HG03460 (cell line): ENCODE measurements around the gene CTIF.

ENCODE experiments used
- ATAC-seq: cut with Tn5 transposase; IDR thresholded peaks from one replicate; pipeline ENCODE4 v1.9.1; 2021; ENCODE audit not compliant: unreplicated experiment

CTIF gene

DNA sequence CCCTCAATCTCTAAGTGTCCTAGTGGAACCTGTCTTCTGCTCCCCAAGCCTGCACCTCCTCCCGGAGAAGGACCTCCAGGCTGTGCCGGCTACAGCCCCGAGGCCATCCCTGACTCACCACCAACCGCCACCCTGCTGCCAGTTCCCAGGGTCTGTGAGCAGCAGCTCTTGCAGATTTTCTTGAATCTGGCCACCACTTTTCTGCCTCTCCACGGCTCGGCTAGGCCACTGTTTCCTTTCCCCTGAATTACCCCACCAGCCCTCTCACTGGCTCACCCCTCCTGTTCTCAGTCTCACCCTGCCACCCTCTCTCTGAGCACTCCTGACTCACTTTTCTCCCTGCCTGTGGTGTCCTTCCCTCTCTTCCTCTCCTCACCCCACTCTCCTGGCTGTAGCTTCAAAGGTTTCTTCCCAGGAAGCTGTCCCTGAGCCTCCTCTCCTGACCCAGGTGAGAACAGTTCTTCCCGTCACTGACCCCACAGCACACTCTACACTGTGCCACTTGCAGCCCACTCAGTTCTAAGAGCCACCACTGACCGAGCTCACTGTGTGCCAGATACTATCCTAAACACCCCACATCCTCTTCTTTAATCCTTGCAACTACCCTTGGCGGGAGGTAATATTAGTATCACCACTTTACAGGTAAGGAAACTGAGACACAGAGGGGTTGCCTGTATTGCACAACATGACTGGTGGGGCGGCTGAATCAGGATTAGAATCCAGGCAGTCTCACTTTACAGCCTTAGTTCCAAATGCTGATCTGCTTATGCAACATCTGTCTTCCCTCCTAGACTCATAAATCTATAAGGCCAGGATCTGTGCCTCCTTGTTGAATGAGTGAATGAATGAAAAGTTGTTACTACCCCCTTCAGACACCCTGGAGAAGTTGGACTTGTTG, 300.3 kb downstream of the CTIF start:
- ATAC-seq: no peak

- ATAC-seq: no peak
Measured at GRCh38 chr18:48839819-48840490, 301.1 kb downstream of the CTIF start.

DNA sequence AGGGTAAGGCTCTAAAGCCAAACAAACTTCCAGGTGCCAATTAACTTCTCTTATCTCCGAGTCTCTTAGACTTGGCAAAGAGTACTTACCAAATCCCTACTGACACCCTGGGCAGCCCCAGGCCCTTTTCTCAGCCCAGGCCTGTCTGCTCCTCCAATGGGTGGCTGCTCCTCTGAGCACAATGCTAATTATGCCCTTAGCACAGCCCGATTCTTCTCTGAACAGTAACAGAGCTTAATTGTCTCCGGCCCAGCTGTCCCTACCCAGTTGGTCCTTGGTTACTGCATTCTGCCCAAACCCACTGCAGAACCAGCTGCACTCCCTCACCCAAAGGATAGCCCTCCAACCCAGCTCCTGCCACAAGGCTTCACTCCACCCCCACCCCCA, 301.7 kb downstream of the CTIF start:
- no peak for ATAC-seq

DNA sequence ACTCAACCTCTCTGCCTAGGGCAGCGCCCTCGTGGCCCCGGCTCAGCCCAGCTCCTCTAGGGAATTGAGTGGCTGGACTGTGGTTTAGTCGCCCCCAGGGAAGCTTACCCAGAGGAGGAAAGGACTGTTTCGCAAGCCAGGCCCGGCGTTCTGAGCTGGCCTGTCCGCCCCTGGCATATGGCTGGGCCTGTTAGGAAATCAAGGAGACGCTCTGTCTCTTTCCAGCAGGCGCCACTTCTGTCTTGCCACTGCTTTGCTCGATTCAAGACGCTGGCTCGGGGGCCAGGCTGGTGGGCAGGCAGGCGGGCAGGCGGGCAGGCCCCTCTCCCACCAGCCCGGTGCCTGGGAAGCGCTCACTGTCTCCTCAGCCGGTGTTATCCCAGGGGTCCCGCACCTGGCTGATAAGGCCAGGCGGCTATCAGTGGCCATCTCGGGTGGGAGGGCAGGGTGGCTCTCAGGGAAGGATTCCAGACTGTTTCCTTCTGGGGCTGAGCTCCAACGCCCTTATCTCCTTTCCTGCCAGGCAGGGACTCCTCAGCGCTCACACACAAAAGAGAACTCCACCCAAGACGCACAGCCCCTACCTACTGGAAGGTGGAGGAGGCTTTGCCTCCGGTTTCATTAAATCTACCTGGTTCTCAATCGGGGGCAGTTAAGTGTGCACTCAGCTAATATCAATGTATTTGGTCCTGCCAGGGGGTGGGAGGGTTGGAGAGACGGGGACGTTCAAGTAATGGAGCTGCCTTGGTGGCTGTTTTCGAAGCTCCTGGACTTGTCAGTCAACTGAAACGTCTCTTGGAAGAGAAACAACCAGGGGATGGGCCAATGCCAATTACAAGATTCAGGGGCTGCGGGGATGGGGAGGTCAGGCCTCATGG, 302.8 kb downstream of the CTIF start:
- ATAC-seq: no peak

DNA sequence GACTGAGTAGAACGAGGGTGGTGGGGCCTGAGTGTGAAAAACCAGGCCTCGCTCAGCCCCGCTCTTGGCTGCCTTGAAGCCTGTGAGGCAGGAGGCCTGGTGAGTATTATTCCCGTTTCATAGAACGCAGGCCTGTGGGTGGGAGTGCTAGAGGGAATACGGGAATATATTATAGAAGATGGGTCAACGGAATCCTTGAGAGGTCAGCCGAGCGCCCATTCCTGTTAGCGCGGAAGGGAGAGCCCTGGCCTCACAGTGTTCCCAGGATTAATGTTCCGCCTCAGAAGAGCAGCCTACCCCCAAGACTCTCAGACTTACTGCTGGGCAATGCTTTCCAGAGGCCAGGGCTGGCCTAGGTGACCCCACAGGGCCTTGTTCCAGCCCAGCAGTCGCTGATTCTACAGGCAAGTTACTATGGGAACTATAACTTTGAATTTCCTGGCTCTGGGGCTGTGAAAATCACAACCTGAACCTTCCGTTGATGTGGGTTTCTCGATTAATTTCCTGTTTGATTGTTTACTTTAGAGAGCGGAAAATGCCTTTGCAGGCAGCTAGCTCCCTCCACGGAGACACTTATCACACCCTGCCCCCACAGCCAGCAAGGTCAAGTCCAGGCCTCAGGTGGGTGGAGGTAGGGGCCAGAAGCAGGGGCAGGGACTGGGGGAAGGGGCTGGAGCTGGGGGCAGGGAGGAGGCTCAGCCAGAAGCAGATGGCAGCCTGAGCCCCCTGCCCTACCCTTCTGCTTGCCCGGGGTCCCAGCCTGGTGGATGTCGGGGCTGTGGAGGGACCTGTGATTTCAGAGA, 303.6 kb downstream of the CTIF start:
- no peak for ATAC-seq

DNA sequence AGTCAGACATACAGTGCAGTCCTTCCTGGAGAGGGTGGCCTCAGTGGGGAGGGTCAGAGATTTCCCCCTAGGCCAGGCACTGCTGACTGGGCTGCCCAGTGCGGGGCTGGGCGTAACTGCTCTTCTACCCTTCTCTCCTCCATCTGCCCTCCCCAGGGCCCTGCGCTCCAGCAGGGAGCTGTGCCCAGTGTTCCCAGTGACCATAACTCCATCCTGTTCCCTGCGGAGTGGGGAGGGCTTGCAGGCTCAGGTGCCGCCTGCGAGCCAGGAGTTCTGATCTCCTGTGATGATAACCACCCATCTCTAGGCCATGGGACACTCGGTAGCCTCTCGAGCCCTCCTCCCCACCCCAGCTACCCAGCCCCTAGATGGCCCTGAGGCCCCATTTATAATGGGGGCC, 304.3 kb downstream of the CTIF start:
- ATAC-seq: no peak

DNA sequence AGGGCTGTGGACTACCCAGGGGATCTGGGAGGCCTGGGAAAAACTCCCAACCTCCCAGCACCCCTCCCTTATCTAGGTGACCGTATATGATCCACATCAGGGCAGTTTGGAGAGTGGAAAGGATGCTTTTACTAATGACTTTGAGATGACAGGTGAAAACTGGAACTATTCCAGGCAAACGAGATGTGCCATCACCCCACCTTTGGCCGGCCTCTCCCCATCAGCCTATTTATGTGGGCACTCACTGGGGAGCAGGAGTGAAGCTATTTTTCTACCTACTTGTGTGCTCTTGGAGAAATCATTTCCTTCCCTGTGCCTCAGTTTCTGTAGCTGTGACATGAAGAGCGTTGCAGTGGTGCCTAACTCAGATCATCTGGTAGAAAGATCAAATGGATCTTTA, 304.8 kb downstream of the CTIF start:
- ATAC-seq: no peak

- no peak for ATAC-seq
Measured at GRCh38 chr18:48844271-48844670, 305.4 kb downstream of the CTIF start.

GRCh38 chr18:48845174-48845573, 306.3 kb downstream of the CTIF start:
- no peak for ATAC-seq

GRCh38 chr18:48846423-48846932, 307.6 kb downstream of the CTIF start:
- no peak for ATAC-seq

DNA sequence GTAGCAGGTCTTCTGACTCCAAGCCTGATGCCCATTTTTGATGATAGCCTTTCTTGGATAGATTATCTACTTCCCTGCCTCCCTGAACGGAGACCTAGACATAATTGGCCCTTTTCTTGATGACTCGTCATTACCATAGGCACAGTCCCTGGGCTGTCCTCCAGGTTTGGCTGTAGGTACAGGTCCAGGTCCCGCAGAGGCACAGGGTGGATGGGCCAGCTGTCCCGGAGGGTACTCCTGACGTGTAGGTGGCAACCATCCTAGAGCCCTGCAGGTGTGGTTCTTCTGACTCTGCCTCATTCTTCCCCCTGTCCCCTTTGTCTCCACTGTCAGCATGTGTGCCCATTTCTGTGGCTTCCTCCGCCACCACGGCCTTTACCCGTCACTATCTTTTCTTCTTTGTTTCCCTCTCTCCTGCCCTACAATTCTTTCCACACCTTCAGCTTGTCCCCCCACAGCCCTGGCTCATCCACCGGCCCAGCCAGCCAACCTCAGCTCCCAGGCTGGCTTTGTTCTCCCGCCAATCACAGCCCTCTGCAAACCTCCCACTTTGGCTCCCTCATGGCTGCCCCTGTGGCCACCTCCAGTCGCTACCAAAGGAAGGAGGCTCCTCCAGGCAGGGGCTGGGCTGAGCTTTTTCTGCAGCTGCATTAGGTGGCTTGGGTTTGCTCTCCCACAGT, 309.1 kb downstream of the CTIF start:
- ATAC-seq: no peak

GRCh38 chr18:48848641-48849143, 309.9 kb downstream of the CTIF start:
- no peak for ATAC-seq

DNA sequence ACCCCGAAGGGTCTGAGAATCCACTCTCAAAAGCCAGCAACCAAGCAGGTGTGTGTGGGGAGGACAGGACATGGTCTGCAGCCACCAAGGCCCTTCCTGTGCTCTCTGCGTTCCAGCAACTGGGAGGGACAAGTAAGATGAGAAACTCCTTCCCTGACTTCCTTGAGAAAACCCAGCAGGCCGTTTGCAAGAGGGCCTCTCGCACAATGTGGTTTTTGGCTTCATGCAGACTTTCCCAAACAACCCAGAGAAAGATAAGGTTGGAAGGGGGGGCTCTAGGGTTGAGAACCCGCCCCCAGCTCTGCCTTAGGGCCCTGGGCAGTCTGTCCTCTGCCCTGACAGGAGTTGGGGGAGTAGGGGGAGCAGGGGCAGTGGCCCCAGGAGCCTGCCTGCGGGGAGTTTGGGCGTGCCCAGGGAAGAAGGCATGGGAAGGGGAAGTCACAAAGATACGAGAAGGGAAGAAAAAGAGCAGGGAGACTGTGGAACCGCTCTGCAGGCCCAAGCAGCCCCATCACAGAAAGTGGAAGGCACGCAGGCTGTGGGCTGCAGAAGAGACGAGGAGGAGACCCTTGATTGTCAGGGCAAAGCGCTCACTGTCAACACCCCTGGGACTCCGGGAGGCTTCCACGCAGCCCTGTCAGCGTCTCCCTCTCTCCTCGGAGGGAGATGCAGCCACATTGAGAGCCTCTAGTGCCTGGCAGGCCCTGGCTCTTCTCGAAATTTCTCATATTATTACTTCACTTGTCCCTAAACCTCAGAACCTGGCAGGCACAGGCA, 312.2 kb downstream of the CTIF start:
- no peak for ATAC-seq

GRCh38 chr18:48851599-48851960, 312.7 kb downstream of the CTIF start:
- ATAC-seq: no peak

- ATAC-seq: no peak
Measured at GRCh38 chr18:48852292-48852691, 313.5 kb downstream of the CTIF start.

- no peak for ATAC-seq
Measured at GRCh38 chr18:48852794-48853193, 314.0 kb downstream of the CTIF start.

GRCh38 chr18:48853588-48853987, 314.8 kb downstream of the CTIF start:
- ATAC-seq: no peak

- no peak for ATAC-seq
Measured at GRCh38 chr18:48854780-48855179, 315.9 kb downstream of the CTIF start.
